Upper lobe of right lung (tissue), 1 donor: ENCODE results near the gene DRC7. TPM values are rescaled to one million over a fixed set of nuclear protein-coding genes. Genes with fewer than 3 reads are reported as not detected.

Experiments
- ATAC-seq: fragments of 200-7000 bp; cut with Tn5 transposase; one replicate; pipeline ENCODE4 v1.9.1; 2020; ENCODE audit warnings: mild to moderate bottlenecking, moderate library complexity
- DNase-seq: peaks from one replicate; pipeline ENCODE4 v3.0.0-alpha.2; 2020
- H3K27ac ChIP-seq: fragments of 200-600 bp; one replicate; pipeline ENCODE4 v1.8.0; 2022
- H3K27me3 ChIP-seq: fragments of 200-600 bp; one replicate; pipeline ENCODE4 v1.8.0; 2022; ENCODE audit warnings: mild to moderate bottlenecking
- H3K36me3 ChIP-seq: fragments of 200-600 bp; one replicate; pipeline ENCODE4 v1.8.0; 2022
- H3K4me1 ChIP-seq: fragments of 200-600 bp; one replicate; pipeline ENCODE4 v1.8.0; 2022
- H3K4me3 ChIP-seq: fragments of 200-600 bp; one replicate; pipeline ENCODE4 v1.8.0; 2022; ENCODE audit warnings: mild to moderate bottlenecking
- H3K9me3 ChIP-seq: fragments of 200-600 bp; one replicate; pipeline ENCODE4 v1.8.0; 2022
- intact Hi-C: fragments of 100-400 bp; cut with DNase I; formaldehyde crosslinking; loops from one replicate; pipeline ENCODE4 v1.11.0; 2022
- total RNA-seq: library from RNA; stranded (reverse); fragmentation: NEBNext Ultra II Directional; extraction: Animal tissue kit (Norgen Biotek cat#: 25700); gene quantifications from one replicate; pipeline ENCODE4 v1.2.1, GENCODE V29; 2021
- TF ChIP-seq, protein P1 (sequence below): fragments of 200-600 bp; IDR thresholded peaks from one replicate; pipeline ENCODE4 v1.8.0; 2022; ENCODE audit warnings: antibody characterized with exemption
- donor health status: DM: no; HTN: yes; CAD: no; lungs with severe emphysema.

DRC7 gene
- total RNA-seq, 1 donor from 2014 or later: not detected

DNA sequence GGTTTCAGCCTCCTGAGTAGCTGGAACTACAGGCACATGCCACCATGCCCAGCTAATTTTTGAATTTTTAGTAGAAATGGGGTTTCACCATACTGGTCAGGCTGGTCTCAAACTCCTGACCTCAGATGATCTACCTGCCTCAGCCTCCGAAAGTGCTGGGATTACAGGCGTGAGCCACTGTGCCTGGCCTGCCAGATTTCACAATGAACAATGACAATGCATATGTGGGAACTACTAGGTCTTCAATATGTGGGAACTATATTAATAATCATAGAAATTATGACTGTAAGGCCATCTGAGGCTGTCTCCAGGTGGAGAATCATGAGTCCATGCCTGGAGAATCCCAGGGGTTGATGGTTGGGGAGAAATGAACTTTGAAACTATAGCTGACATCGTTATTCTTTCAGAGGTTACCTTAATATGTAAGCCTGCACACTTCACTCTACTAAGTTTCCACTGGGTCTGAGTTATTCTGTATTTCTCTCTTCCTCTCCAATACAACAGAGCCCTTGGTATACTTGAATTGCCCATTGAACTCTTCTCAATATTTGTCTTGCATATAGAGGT lies 7.2 kb upstream of the DRC7 start:
- no peaks in the 10 kb centered on the region for H3K9me3 ChIP-seq
- no peak for ATAC-seq
- no peaks in the 10 kb centered on the region for H3K36me3 ChIP-seq
- H3K4me3 ChIP-seq: no peak overlapping the region
- DNase-seq: no peak
- H3K4me1 ChIP-seq: no peaks in the 10 kb centered on the region
- TF ChIP-seq, protein P1, sequence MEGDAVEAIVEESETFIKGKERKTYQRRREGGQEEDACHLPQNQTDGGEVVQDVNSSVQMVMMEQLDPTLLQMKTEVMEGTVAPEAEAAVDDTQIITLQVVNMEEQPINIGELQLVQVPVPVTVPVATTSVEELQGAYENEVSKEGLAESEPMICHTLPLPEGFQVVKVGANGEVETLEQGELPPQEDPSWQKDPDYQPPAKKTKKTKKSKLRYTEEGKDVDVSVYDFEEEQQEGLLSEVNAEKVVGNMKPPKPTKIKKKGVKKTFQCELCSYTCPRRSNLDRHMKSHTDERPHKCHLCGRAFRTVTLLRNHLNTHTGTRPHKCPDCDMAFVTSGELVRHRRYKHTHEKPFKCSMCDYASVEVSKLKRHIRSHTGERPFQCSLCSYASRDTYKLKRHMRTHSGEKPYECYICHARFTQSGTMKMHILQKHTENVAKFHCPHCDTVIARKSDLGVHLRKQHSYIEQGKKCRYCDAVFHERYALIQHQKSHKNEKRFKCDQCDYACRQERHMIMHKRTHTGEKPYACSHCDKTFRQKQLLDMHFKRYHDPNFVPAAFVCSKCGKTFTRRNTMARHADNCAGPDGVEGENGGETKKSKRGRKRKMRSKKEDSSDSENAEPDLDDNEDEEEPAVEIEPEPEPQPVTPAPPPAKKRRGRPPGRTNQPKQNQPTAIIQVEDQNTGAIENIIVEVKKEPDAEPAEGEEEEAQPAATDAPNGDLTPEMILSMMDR: no peak
- H3K27me3 ChIP-seq: no peaks in the 10 kb centered on the region
- no peak overlapping the region for H3K27ac ChIP-seq
- intact Hi-C loops: no loop called here

DNA sequence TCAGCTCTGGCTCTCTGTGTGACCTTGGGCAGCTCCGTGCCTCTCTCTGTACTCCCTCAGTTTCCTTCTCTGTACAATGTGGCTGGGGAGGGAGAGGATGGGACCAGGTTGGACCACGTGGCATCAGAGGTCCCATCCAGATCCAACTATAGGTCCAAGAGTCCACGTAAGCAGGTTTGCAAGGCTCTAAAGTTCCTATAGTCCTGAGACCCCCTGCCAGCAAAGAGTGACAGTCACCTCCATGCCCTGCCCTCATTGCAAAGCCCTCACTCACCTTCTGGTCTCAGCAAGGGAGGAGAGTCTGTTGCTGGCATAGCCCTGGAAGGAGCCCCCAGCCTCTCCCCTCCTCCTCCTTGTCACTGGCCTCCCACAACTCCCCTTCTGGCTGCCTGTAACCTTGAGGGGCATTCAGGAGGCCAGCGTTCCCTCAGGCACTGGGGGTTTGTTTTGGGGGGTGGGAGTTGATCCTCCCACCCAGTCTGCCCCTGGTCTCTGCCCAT lies 6.1 kb upstream of the DRC7 start:
- ATAC-seq (no peak), DNase-seq (no peak)
- H3K9me3 ChIP-seq: no peaks in the 10 kb centered on the region
- no peak overlapping the region for H3K4me3 ChIP-seq
- no peak overlapping the region for H3K27ac ChIP-seq
- no peaks in the 10 kb centered on the region for H3K36me3 ChIP-seq
- intact Hi-C loops: no loop called here
- H3K27me3 ChIP-seq: no peaks in the 10 kb centered on the region
- H3K4me1 ChIP-seq: no peaks in the 10 kb centered on the region
- TF ChIP-seq, protein P1: no peak

DNA sequence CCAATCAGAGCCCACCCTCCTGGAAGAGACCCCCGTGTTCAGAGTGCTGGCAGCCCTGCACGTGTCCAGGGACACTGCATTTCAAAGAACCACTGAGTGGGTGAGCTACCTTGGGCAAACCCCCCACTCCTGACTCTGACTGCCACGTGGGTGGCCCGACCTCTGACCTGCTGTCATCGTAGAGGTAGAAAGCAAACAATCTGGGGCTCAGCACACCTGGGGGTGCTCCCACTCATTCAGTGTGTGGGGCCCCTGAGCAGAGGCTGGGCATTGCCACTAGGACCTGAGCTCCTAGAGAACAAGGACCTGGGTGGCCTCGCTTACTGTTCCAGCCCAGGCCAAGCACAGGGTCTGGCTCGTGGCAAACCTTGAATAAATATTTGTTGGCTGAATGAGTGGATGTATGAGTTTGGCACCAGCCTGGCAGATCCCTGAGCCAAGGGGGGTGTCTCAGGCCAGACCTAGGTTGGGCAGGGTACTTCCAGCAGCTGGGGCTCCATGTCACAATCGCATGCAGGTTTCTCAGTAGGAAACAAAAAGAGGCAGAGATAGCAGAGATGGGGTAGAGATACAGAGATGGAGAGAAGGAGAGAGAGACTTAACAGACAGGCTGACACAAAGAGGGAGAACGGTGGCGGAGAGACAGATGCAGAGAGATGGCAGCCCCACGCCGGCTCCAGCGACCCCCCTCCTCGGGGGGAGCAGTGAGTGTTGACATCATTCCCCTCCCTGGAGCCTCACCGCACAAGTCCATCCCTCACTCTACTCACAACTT lies 5.4 kb upstream of the DRC7 start:
- Histone ChIP-seq H3K9me3 (no peaks in the 10 kb centered on the region), H3K4me3 (no peak overlapping the region), H3K27me3 (no peaks in the 10 kb centered on the region), H3K4me1 (no peaks in the 10 kb centered on the region), H3K27ac (no peak overlapping the region), H3K36me3 (no peaks in the 10 kb centered on the region)
- peak; percentile 47 for ATAC-seq
- intact Hi-C loops: no loop called here
- no peak for DNase-seq
- TF ChIP-seq, protein P1: no peak

GRCh38 chr16:57689762-57690558 lies 4.6 kb upstream of the DRC7 start:
- intact Hi-C loops: no loop called here
- Histone ChIP-seq H3K36me3 (no peaks in the 10 kb centered on the region), H3K27me3 (no peaks in the 10 kb centered on the region), H3K4me1 (no peaks in the 10 kb centered on the region), H3K27ac (no peak overlapping the region), H3K9me3 (no peaks in the 10 kb centered on the region), H3K4me3 (no peak overlapping the region)
- ATAC-seq: peak; percentile 25
- DNase-seq: no peak
- TF ChIP-seq, protein P1: no peak

- TF ChIP-seq, protein P1: no peak
- H3K27ac ChIP-seq: no peak overlapping the region
- intact Hi-C loops: no loop called here
- H3K27me3 ChIP-seq: no peaks in the 10 kb centered on the region
- no peaks in the 10 kb centered on the region for H3K36me3 ChIP-seq
- DNase-seq: no peak
- no peaks in the 10 kb centered on the region for H3K9me3 ChIP-seq
- no peak overlapping the region for H3K4me3 ChIP-seq
- H3K4me1 ChIP-seq: no peaks in the 10 kb centered on the region
- no peak for ATAC-seq
These were observed 3.7 kb upstream of the DRC7 start for GRCh38 chr16:57690782-57691471.
